PC-9 (cell line): ENCODE data around the gene PIK3R5. TPM values are rescaled to one million over a fixed set of nuclear protein-coding genes. Genes with fewer than 3 reads are reported as not detected.

Source experiments
- BruUV-seq: library from RNA; stranded (reverse); fragments of 400-500 nt; replicated peaks from 2 replicates; lab custom pipeline; 2021; lab: Mats Ljungman, UMichigan
- CTCF ChIA-PET: fragments of 300-600 bp; sonication (Branson Sonifier 250); formaldehyde crosslinking; loops from one replicate; lab custom pipeline; 2022; ENCODE audit warnings: antibody characterized with exemption; lab: Charles Lee
- POLR2A ChIA-PET: fragments of 300-600 bp; sonication (Branson Sonifier 250); formaldehyde crosslinking; loops from one replicate; lab custom pipeline; 2022; ENCODE audit warnings: antibody characterized with exemption; ENCODE audit not compliant: unreplicated experiment; lab: Charles Lee
- DNase-seq, 2 experiments: peaks; one replicate each; pipeline versions ENCODE4 v3.0.0 to v3.0.0-alpha.2; 2015 to 2022; ENCODE audit warnings: mixed read lengths in 1 of 2
- H2AFZ ChIP-seq: fragments of 200-600 bp; sonication (generic); 2 replicates; pipeline ENCODE4 v1.8.1; 2017; ENCODE audit warnings: antibody characterized with exemption
- H3F3A ChIP-seq: fragments of 200-600 bp; sonication (generic); 2 replicates; pipeline ENCODE4 v1.8.1; 2017; ENCODE audit warnings: antibody characterized with exemption, mild to moderate bottlenecking, low read depth; ENCODE audit not compliant: insufficient read depth
- H3K27ac ChIP-seq: fragments of 200-600 bp; sonication (generic); 2 replicates; pipeline ENCODE4 v1.6.1; 2016; ENCODE audit warnings: mixed run types
- H3K27me3 ChIP-seq: fragments of 200-600 bp; sonication (generic); 2 replicates; pipeline ENCODE4 v1.6.1; 2016; ENCODE audit warnings: low read depth, mixed run types; ENCODE audit not compliant: insufficient read depth
- H3K36me3 ChIP-seq: fragments of 200-600 bp; sonication (generic); 2 replicates; pipeline ENCODE4 v1.6.1; 2016; ENCODE audit warnings: low read depth, mixed run types
- H3K4me1 ChIP-seq: fragments of 200-600 bp; sonication (generic); replicated peaks from 2 replicates; pipeline ENCODE4 v1.6.1; 2016; ENCODE audit warnings: mixed run types; ENCODE audit not compliant: insufficient read depth
- H3K4me2 ChIP-seq: fragments of 200-600 bp; sonication (generic); 2 replicates; pipeline ENCODE4 v1.6.1; 2017; ENCODE audit warnings: mixed run types
- H3K4me3 ChIP-seq: fragments of 200-600 bp; sonication (generic); 2 replicates; pipeline ENCODE4 v1.6.1; 2016; ENCODE audit warnings: mixed run types
- H3K79me2 ChIP-seq: fragments of 200-600 bp; sonication (generic); 2 replicates; pipeline ENCODE4 v1.6.1; 2017; ENCODE audit warnings: low read depth, mixed run types
- H3K9me2 ChIP-seq: fragments of 200-600 bp; sonication (generic); 2 replicates; pipeline ENCODE4 v1.8.1; 2017; ENCODE audit warnings: mild to moderate bottlenecking; ENCODE audit not compliant: insufficient read depth
- H3K9me3 ChIP-seq: fragments of 200-600 bp; sonication (generic); 2 replicates; pipeline ENCODE4 v1.8.1; 2016; ENCODE audit warnings: low read depth; ENCODE audit not compliant: insufficient read depth
- H4K20me1 ChIP-seq: fragments of 200-600 bp; sonication (generic); 2 replicates; pipeline ENCODE4 v1.8.1; 2017; ENCODE audit not compliant: insufficient read depth
- CTCF ChIP-seq: fragments of 200-600 bp; sonication (generic); conservative IDR thresholded peaks from 2 replicates; pipeline ENCODE4 v1.6.1; 2017; ENCODE audit warnings: mixed run types, antibody characterized with exemption, mild to moderate bottlenecking, moderate library complexity
- EZH2 ChIP-seq: fragments of 200-600 bp; sonication (generic); IDR thresholded peaks from 2 replicates; pipeline ENCODE4 v1.8.0; 2017; ENCODE audit warnings: antibody characterized with exemption, low read depth
- intact Hi-C: fragments of 100-400 bp; cut with micrococcal nuclease; formaldehyde crosslinking; loops from one replicate; pipeline ENCODE4 v1.10.0; 2022; ENCODE audit not compliant: unreplicated experiment
- total RNA-seq: library from RNA; stranded (reverse); gene quantifications from 2 replicates; pipeline ENCODE4 v1.2.3, GENCODE V29; 2021

The PIK3R5 gene
- total RNA-seq, 1 experiment from 2014 or later = not detected

DNA sequence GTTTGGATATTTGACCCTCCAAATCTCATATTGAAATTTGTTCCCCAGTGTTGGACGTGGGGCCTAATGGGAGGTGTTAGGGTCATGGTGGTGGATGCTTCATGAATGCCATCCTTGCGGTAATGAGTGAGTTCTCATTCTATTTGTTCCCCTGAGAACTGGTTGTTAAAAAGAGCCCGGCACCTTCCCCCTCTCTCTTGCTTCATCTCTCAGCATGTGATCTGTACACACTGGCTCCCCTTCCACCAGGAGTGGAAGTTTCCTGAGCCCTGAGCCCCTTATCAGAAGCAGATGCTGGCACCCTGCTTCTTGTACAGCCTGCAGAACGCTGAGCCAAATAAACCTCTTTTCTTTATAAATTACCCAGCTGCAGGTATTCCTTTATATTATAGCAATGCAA lies 123.7 kb downstream of the PIK3R5 start:
- no peaks in the 10 kb centered on the region for H3K4me1 ChIP-seq
- no peaks in the 10 kb centered on the region for H3K9me2 ChIP-seq
- no peak overlapping the region for H3K4me2 ChIP-seq
- no peaks in the 10 kb centered on the region for H3K79me2 ChIP-seq
- no peak overlapping the region for H3K27ac ChIP-seq
- no peaks in the 10 kb centered on the region for H3K9me3 ChIP-seq
- ChIA-PET POLR2A (no interaction called here), CTCF (no interaction called here)
- H3K27me3 ChIP-seq = peaks cover 38% of the 10 kb centered on the region
- intact Hi-C loops = no loop called here
- H4K20me1 ChIP-seq = no peaks in the 10 kb centered on the region
- no TSS peak for BruUV-seq
- no peaks in the 10 kb centered on the region for H3K36me3 ChIP-seq
- TF ChIP-seq CTCF (no peak), EZH2 (no peak)
- H2AFZ ChIP-seq = no peak overlapping the region
- H3K4me3 ChIP-seq = no peak overlapping the region
- no peaks in the 10 kb centered on the region for H3F3A ChIP-seq
- DNase-seq = no peak

- H2AFZ ChIP-seq = no peak overlapping the region
- CTCF ChIA-PET = no interaction called here
- peaks cover 38% of the 10 kb centered on the region for H3K27me3 ChIP-seq
- H4K20me1 ChIP-seq = no peaks in the 10 kb centered on the region
- H3K9me2 ChIP-seq = no peaks in the 10 kb centered on the region
- intact Hi-C loops = no loop called here
- no peak for DNase-seq
- no TSS peak for BruUV-seq
- no peaks in the 10 kb centered on the region for H3K9me3 ChIP-seq
- H3F3A ChIP-seq = no peaks in the 10 kb centered on the region
- no peak overlapping the region for H3K27ac ChIP-seq
- H3K4me2 ChIP-seq = no peak overlapping the region
- H3K36me3 ChIP-seq = no peaks in the 10 kb centered on the region
- no peak for TF ChIP-seq CTCF
- H3K79me2 ChIP-seq = no peaks in the 10 kb centered on the region
- no peak overlapping the region for H3K4me3 ChIP-seq
- no peaks in the 10 kb centered on the region for H3K4me1 ChIP-seq
- POLR2A ChIA-PET = no interaction called here
These were observed 126.0 kb downstream of the PIK3R5 start for GRCh38 chr17:8839410-8839935.

- H3K4me3 ChIP-seq = no peak overlapping the region
- POLR2A ChIA-PET = no interaction called here
- no peaks in the 10 kb centered on the region for H3F3A ChIP-seq
- H3K4me1 ChIP-seq = no peaks in the 10 kb centered on the region
- H4K20me1 ChIP-seq = no peaks in the 10 kb centered on the region
- no peaks in the 10 kb centered on the region for H3K9me3 ChIP-seq
- TF ChIP-seq CTCF (no peak), EZH2 (no peak)
- H3K4me2 ChIP-seq = no peak overlapping the region
- no peaks in the 10 kb centered on the region for H3K9me2 ChIP-seq
- no peaks in the 10 kb centered on the region for H3K36me3 ChIP-seq
- H3K79me2 ChIP-seq = no peaks in the 10 kb centered on the region
- BruUV-seq = no TSS peak
- intact Hi-C loops = no loop called here
- CTCF ChIA-PET = no interaction called here
- H2AFZ ChIP-seq = no peak overlapping the region
- no peak overlapping the region for H3K27ac ChIP-seq
- no peak for DNase-seq
- peaks cover 38% of the 10 kb centered on the region for H3K27me3 ChIP-seq
These were observed 126.9 kb downstream of the PIK3R5 start for GRCh38 chr17:8838551-8839095.
